Central memory CD4-positive, alpha-beta T cell (primary cell): ENCODE data around the gene SERPINE2.
"Not testable (repeated sequence)": the region's sequence is repeated elsewhere in the genome, so short reads cannot be mapped to it uniquely, and the experiment has no call there.

Experiments
- DNase-seq: peaks from one replicate; pipeline ENCODE4 v3.0.0; 2022

Gene SERPINE2

DNA sequence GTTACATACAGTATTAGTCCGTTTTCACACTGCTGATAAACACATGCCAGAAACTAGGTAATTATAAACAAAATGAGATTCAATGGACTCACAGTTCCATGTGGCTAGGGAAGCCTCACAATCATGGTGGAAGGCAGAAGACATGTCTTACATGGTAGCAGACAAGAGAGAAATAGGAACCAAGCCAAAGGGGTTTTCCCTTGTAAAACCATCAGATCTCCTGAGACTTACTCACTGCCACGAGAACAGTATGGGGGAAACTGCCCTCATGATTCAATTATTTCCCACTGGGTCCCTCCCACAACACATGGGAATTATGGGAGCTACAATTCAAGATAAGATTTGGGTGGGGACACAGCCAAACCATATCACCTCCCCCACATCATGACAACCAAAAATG lies 99.6 kb downstream of the SERPINE2 start:
- DNase-seq, result not testable (repeated sequence)

DNA sequence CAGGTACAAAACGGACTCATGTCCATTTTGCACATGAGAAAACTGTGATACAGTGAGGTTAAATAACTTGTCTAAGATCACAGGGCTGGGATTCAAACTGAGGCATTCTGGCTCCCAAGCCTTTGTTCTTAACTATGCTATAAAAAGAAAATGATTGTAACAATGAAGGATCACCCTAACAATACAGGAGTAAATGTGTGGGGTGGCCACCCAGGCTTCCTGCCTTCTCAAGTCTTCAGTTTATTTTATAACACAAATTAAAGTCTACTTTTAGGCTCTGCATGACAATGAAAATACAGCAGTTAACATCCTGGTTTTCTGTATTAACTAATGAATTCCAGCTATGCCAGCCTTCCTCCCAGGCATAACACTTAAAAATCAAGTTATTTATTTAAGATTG lies 101.6 kb downstream of the SERPINE2 start:
- no peak for DNase-seq

DNA sequence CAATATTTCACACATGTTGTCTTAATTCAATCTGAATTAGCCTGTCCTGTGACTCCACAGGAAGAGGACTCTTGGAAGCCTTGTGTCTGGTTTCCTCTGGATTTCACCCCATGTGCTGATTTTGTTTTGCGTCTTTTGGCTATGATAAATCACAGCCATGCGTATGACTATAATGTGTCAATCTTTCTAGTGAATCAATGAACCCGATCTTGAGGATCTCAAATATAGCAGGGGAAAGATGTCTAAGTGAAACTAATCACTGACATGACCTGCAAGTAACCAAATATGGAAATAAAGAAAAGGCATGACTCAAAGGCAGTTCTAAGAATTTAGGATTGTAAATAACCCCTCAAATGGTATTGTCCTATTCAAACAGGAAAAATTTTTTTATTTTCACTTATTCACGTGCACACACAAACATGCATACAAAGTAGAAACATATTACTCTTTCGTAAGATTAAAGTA lies 102.2 kb downstream of the SERPINE2 start:
- no peak for DNase-seq

DNA sequence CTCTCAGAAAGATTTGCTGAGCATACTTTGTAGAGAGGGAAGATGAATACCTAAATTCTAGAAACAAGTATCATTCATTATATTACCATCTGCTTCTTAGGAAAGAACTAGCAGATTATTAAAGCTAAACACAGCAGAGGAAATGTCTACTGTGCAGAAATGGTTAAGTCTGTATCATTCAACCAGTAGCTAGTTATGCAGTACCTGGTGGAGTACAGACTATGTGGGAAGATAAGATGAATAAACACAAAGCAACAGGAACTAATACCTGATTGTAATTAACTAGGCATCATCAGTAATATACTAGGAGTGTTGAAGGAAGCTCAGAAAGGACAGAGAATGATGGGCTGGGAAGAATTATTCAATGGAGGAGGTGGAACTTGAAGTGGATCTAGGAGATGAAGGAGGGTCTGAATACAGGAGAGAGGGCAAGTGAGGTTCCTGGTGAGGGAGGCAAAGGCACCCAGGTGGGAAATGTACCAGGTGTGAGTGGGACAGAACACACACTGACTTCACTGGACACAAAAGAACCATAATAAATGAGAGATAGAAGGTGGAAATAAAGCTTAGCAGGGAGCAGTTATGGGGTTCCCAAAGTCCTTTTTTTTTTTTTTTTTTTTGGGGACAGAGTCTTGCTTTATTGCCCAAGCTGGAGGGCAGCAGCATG lies 103.5 kb downstream of the SERPINE2 start:
- DNase-seq, result no peak

DNA sequence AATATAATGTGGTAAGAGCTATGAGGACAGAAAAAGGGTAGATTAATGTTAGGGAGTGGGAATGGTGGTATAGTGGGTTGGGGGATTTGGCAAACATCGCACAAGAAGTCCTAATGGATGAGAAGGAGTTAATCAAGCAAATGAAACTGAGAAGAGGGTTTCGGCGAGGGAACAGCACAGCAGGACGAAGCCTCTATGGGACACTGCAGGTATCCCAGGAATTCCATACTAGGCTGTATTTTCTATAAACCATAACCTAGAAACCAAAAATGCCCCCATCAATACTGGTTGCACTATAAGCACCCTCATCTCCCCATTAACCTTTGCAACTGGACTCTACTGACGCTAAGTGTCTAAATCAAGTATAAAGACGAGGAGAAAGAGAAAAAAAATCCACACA lies 104.2 kb downstream of the SERPINE2 start:
- DNase-seq, result no peak

DNA sequence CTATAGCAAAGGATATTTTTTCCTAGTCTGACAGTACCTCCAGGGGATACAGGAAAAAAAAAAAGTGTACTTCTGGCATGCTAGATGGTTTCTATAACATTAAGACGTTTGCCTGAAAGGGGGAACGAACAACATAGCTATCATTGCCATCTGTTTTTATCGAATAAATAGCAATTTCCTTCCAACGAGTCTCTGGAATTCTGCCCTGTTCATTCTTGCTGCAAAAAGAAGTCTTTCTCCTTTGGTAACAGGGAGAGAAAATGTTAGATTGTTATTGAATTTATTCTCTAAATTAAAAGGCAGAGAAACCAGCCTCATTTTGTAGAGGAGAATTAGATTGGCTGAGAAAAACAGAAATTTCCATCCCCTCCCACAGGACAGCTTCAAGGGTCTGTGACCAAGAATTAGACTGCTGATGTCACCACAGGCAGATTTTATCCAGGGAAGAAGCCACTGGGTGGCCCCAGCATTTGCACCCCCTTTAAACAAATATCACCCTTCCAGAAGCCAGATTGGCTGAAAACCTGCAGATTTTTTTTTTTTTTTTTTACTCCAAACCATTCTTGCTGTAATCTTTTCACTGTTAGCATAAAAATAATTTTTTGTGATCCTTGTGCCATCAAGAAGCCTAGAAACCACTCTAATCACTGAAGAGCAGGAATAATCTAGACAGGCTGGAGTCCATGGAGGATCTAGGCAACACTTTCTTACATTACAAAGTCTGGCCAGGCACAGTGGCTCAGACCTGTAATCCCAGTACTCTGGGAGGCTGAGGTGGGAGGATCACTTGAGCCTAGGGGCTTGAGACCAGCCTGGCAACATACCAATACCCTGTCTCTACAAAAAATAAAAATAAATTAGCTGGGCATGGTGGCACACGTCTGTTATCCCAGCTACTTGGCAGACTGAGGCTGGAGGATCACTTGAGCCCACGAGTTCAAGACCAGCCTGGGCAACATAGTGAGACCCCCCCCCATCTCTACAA lies 106.0 kb downstream of the SERPINE2 start:
- DNase-seq, result no peak

DNA sequence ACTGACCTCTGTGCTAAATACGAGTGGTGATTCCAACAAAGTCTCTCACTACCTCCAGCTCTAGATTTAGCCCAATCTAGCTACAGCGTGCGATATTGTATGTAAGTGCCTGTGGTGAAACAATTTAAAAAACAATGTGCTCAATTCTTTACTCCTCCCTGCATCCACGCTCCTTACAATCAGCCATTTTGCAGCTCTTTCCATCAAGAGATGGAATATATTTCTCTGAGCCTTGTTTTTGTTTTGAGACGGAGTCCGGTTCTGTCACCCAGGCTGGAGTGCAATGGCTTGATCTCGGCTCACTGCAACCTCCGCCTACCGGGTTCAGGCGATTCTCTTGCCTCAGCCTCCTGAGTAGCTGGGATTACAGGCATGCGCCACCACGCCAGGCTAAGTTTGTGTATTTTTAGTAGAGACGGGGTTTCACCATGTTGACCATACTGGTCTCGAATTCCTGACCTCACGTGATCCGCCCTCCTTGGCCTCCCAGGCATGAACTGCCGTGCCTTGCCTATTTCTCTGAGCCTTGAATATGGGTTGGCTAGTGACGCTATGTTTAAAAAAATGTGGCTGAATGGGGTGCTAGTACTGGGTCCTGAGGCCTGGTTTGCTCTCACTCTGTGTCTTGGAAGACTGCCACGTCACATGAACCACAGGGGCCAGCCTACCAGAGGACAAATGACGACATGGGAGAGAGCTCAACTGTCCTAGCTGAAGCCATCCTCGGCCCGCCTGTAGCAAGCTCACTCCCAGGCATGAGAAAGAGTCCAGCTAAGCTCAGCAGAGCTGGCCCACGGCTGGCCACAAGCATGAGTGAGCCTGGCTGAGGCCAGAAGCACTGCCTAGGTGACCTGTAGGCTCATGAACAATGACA lies 108.7 kb downstream of the SERPINE2 start:
- DNase-seq, result no peak

DNA sequence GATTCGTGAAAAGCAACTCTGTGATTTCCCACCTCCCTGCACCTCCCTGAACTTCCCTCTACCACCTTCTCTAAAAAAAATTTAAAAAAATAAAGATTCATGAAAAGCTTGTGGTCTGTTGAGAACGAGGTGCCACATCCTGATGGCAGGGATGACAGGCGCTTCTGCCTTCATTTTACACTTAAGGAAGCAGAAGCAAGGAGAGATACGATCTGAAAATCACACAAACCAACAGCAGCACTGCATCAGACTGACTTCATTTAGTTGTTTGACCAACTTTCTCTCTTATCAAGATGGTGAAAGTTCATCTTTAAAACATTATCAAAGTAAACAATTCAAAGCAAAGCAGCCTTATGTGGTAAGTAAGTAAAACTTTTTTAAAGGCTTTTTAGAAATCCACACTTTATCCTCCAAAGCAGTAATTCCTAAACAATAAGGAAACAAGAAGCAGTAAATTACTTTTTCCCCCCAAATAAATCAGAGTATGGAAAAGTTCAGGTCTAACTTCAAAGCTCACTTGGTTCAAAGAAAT lies 109.4 kb downstream of the SERPINE2 start:
- DNase-seq, result peak; percentile 75

DNA sequence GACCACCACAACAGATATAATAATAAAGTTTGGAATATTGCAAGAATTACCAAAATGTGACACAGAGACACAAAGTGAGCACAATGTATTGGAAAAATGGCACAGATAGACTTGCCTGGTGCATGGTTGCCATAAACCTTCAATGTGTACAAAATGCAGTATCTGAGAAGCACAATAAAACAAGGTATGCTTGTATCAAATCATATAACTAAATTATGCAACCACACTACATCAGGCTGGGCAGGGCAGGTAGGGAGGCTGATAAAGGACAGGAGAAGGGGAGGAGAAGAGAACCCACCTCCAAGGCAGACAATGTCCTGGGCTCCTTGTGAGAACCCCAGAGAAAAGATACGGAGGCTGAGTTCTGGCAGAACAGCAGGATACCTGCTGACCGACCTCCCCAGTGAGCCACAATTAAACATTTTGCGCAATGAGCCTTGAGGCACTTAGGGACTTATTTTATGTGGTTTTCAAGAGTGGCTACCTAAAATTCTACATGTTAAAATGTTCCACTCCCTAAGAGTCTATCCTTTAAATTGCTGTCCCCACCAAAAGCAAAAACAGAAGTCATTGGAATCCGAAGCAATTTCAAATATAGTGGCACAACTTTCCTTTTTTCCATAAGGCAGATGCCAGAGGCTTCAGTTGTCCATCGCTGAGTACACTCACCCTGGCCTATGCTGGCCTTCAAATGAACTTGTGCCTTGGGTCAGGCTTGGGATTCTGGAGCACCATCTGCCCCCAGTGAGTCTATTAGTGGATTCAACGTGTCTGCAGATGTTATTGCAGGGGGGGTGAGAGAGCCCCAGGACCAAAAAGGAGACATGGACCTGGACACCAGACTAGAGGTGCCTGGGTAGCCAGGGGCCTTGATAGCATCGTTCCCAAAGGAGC lies 110.7 kb downstream of the SERPINE2 start:
- no peak for DNase-seq

DNA sequence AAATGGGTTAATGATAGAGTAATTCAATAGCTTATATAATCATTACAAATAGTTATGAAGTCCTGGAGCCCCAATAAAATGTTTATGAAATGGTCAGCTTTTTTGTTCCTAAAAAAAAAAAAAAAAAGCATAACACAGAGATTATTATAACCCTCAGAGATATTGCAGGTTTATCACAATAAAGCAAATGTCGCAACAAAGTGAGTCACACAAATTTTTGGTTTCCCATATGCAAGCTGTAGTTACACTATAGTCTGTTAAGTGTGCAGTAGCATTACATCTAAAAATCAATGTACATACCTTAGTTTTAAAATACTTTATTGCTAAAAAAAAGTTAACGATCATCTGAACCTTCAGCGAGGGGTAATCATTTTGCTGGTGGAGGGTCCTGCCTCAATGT lies 114.0 kb downstream of the SERPINE2 start:
- no peak for DNase-seq
